Measurements from ENCODE around the gene CLDN4. TPM values are rescaled to one million over a fixed set of nuclear protein-coding genes. Genes with fewer than 3 reads are reported as not detected.

Gene CLDN4
- total RNA-seq, 1 experiment from 2014 or later = 249 TPM

DNA sequence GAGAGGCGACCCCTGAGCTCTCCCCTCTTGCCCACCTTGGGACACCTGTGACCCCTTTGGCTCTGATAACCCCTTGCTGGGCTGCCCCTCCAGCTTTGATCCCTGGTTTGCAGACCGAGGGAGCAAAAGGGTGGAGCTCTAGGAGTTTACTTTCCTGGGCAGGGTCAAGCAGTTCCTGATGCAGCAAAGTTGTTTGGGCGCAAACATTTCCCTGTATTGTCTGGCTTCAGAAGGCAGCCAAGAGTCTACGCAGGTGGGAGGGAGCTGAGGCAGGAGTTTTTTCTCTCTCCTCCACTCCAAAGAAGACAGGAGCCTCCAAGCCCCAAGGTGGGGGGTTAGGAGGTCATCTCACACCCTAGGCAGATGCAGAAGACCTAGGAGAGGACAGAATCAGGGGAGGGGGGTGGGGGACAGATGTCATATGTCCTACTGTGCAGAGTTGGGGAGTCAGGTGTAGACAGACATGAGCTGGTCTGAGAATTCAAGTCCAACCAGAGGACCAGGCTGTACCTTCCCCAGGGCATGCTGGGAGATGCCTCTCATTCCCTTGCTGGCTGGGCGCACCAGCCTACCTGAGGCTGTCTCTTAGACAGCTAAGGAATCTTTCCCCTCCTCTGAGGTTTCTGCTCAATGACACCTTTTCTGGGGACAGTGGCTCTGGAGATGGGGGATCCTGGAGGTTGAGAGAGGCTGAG is 50.7 kb downstream of the CLDN4 start:
- Histone ChIP-seq H3K27me3 (replicated peaks; ENCODE audit: control insufficient read depth, insufficient read depth, low read length) (no peaks in the 10 kb centered on the region), H3K4me3 (ENCODE audit: low read depth, low read length) (no peak overlapping the region), H3K9me3 (no peaks in the 10 kb centered on the region), H3K36me3 (ENCODE audit: control insufficient read depth, insufficient read depth, low read length) (no peaks in the 10 kb centered on the region), H3K4me1 (peaks cover 30% of the 10 kb centered on the region)
- no peak for DNase-seq
- Mint-ChIP-seq H3K9me3 (ENCODE audit: unreplicated experiment) (no peaks in the 10 kb centered on the region), H3K4me3 (ENCODE audit: unreplicated experiment) (no peak overlapping the region), H3K27ac (ENCODE audit: unreplicated experiment) (no peak overlapping the region), H3K27me3 (ENCODE audit: insufficient read depth, unreplicated experiment) (no peaks in the 10 kb centered on the region), H3K4me1 (ENCODE audit: low read depth, unreplicated experiment) (peaks cover 23% of the 10 kb centered on the region), H3K36me3 (ENCODE audit: insufficient read depth, unreplicated experiment) (no peaks in the 10 kb centered on the region)
- TF ChIP-seq, protein P1, sequence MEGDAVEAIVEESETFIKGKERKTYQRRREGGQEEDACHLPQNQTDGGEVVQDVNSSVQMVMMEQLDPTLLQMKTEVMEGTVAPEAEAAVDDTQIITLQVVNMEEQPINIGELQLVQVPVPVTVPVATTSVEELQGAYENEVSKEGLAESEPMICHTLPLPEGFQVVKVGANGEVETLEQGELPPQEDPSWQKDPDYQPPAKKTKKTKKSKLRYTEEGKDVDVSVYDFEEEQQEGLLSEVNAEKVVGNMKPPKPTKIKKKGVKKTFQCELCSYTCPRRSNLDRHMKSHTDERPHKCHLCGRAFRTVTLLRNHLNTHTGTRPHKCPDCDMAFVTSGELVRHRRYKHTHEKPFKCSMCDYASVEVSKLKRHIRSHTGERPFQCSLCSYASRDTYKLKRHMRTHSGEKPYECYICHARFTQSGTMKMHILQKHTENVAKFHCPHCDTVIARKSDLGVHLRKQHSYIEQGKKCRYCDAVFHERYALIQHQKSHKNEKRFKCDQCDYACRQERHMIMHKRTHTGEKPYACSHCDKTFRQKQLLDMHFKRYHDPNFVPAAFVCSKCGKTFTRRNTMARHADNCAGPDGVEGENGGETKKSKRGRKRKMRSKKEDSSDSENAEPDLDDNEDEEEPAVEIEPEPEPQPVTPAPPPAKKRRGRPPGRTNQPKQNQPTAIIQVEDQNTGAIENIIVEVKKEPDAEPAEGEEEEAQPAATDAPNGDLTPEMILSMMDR (IDR thresholded peaks at IDR 0.05; ENCODE audit: insufficient read depth in 1 of 2, low read depth in 1 of 2, low read length in 1 of 2, severe bottlenecking in 1 of 2, unreplicated experiment in 1 of 2) = no peak
- ChIA-PET POLR2A (no interaction called here), CTCF (no interaction called here)
- intact Hi-C loops (cut with micrococcal nuclease; ENCODE audit: unreplicated experiment) = no loop called here
- no TSS peak for BruUV-seq (replicated peaks)

- no peak overlapping the region for H3K27ac Mint-ChIP-seq (ENCODE audit: unreplicated experiment)
- no peaks in the 10 kb centered on the region for H3K27me3 ChIP-seq (replicated peaks; ENCODE audit: control insufficient read depth, insufficient read depth, low read length)
- no peaks in the 10 kb centered on the region for H3K36me3 Mint-ChIP-seq (ENCODE audit: insufficient read depth, unreplicated experiment)
- no peak overlapping the region for H3K4me3 Mint-ChIP-seq (ENCODE audit: unreplicated experiment)
- H3K9me3 Mint-ChIP-seq (ENCODE audit: unreplicated experiment) = no peaks in the 10 kb centered on the region
- no peaks in the 10 kb centered on the region for H3K9me3 ChIP-seq
- H3K4me1 ChIP-seq = peaks cover 30% of the 10 kb centered on the region
- DNase-seq = no peak
- ChIA-PET POLR2A (no interaction called here), CTCF (no interaction called here)
- TF ChIP-seq, protein P1 (IDR thresholded peaks at IDR 0.05; ENCODE audit: insufficient read depth in 1 of 2, low read depth in 1 of 2, low read length in 1 of 2, severe bottlenecking in 1 of 2, unreplicated experiment in 1 of 2) = no peak
- H3K4me1 Mint-ChIP-seq (ENCODE audit: low read depth, unreplicated experiment) = peaks cover 23% of the 10 kb centered on the region
- H3K4me3 ChIP-seq (ENCODE audit: low read depth, low read length) = no peak overlapping the region
- no TSS peak for BruUV-seq (replicated peaks)
- H3K27me3 Mint-ChIP-seq (ENCODE audit: insufficient read depth, unreplicated experiment) = no peaks in the 10 kb centered on the region
- intact Hi-C loops (cut with micrococcal nuclease; ENCODE audit: unreplicated experiment) = no loop called here
- H3K36me3 ChIP-seq (ENCODE audit: control insufficient read depth, insufficient read depth, low read length) = no peaks in the 10 kb centered on the region
These were observed 51.2 kb downstream of the CLDN4 start for GRCh38 chr7:73882047-73882402.

Other genes starting within 250 kb of the CLDN4 start
- gene MLXIPL, start 206.5 kb upstream of the CLDN4 start, total RNA-seq (2022) = 15.6 and 19.8 TPM in 2 replicates
- 1.9 and 2.7 TPM in 2 replicates for gene VPS37D, start 163.2 kb upstream of the CLDN4 start, total RNA-seq (2022)
- 15.5 and 15.9 TPM in 2 replicates for gene DNAJC30, start 147.5 kb upstream of the CLDN4 start, total RNA-seq (2022)
- 138 and 144 TPM in 2 replicates for gene BUD23, start 147.4 kb upstream of the CLDN4 start, total RNA-seq (2022)
- 26.4 and 28.6 TPM in 2 replicates for gene STX1A, start 111.3 kb upstream of the CLDN4 start, total RNA-seq (2022)
- gene ABHD11, start 92.2 kb upstream of the CLDN4 start, total RNA-seq (2022) = 38.9 and 47.2 TPM in 2 replicates
- gene CLDN3, start 60.7 kb upstream of the CLDN4 start, total RNA-seq (2022) = 19.6 and 21.0 TPM in 2 replicates
- 1.5 and 1.7 TPM in 2 replicates for gene METTL27, start 11.5 kb downstream of the CLDN4 start, total RNA-seq (2022)
- not detected in 2 replicates for gene TMEM270, start 30.2 kb downstream of the CLDN4 start, total RNA-seq (2022)
- not detected in 2 replicates for gene ELN, start 197.2 kb downstream of the CLDN4 start, total RNA-seq (2022)